ENCODE measurements around the gene NUTM2G.
"Not testable (repeated sequence)": the region's sequence is repeated elsewhere in the genome, so short reads cannot be mapped to it uniquely, and the experiment has no call there.

Gene NUTM2G

GRCh38 chr9:96920803-96921202, 7.8 kb upstream of the NUTM2G start:
- H2BK5ac ChIP-seq (ENCODE audit: low read length); H3K9ac ChIP-seq (ENCODE audit: low read depth, low read length, poor library complexity); H2BK15ac ChIP-seq (ENCODE audit: low read length); H4K8ac ChIP-seq (ENCODE audit: low read depth, low read length); H3K4me1 ChIP-seq (ENCODE audit: control insufficient read depth in 2 of 2, insufficient read depth in 1 of 2, low read depth in 1 of 2, low read length in 2 of 2); H3K9me3 ChIP-seq (replicated peaks in 1 of 2; ENCODE audit: control insufficient read depth in 2 of 2, insufficient read depth in 1 of 2, low read depth in 1 of 2, low read length in 2 of 2); H3K27ac ChIP-seq (replicated peaks; ENCODE audit: low read length); H3K27me3 ChIP-seq (ENCODE audit: control insufficient read depth in 3 of 3, insufficient read depth in 3 of 3, low read depth in 1 of 3, low read length in 3 of 3); H3K36me3 ChIP-seq (replicated peaks in 1 of 2; ENCODE audit: control insufficient read depth in 2 of 2, insufficient read depth in 2 of 2, low read length in 2 of 2); H2AFZ ChIP-seq (ENCODE audit: low read length); H3K23ac ChIP-seq (ENCODE audit: low read depth, low read length, poor library complexity); H2BK120ac ChIP-seq (ENCODE audit: low read depth, low read length); H2AK5ac ChIP-seq (ENCODE audit: low read depth, low read length); H3K18ac ChIP-seq (ENCODE audit: low read length); H4K91ac ChIP-seq (ENCODE audit: low read depth, low read length, poor library complexity); H2BK12ac ChIP-seq (ENCODE audit: low read length); H3K79me1 ChIP-seq (ENCODE audit: low read depth, low read length); H3K4ac ChIP-seq (ENCODE audit: low read length); H3K14ac ChIP-seq (ENCODE audit: low read length); DNase-seq (ENCODE audit: low spot score); H3K4me3 ChIP-seq (ENCODE audit: low read length in 2 of 2); H3K4me2 ChIP-seq (ENCODE audit: insufficient read depth, low read length, poor library complexity, severe bottlenecking): not testable (repeated sequence)
- no CpG with 5 or more reads among the region's 4 CpGs for WGBS, 2 donors (ENCODE audit: extremely low coverage in 2 of 2, insufficient read length in 2 of 2, insufficient replicate concordance in 1 of 2)

- not testable (repeated sequence) for H3K9ac ChIP-seq (ENCODE audit: low read depth, low read length, poor library complexity); H3K4me1 ChIP-seq (ENCODE audit: control insufficient read depth in 2 of 2, insufficient read depth in 1 of 2, low read depth in 1 of 2, low read length in 2 of 2); H3K9me3 ChIP-seq (replicated peaks in 1 of 2; ENCODE audit: control insufficient read depth in 2 of 2, insufficient read depth in 1 of 2, low read depth in 1 of 2, low read length in 2 of 2); H2BK120ac ChIP-seq (ENCODE audit: low read depth, low read length); H3K4me2 ChIP-seq (ENCODE audit: insufficient read depth, low read length, poor library complexity, severe bottlenecking); DNase-seq (ENCODE audit: low spot score); H3K27me3 ChIP-seq (ENCODE audit: control insufficient read depth in 3 of 3, insufficient read depth in 3 of 3, low read depth in 1 of 3, low read length in 3 of 3); H2BK15ac ChIP-seq (ENCODE audit: low read length); H3K79me1 ChIP-seq (ENCODE audit: low read depth, low read length); H3K36me3 ChIP-seq (replicated peaks in 1 of 2; ENCODE audit: control insufficient read depth in 2 of 2, insufficient read depth in 2 of 2, low read length in 2 of 2); H3K23ac ChIP-seq (ENCODE audit: low read depth, low read length, poor library complexity); H2AK5ac ChIP-seq (ENCODE audit: low read depth, low read length); H3K18ac ChIP-seq (ENCODE audit: low read length); H4K8ac ChIP-seq (ENCODE audit: low read depth, low read length); H4K91ac ChIP-seq (ENCODE audit: low read depth, low read length, poor library complexity); H3K4ac ChIP-seq (ENCODE audit: low read length); H3K27ac ChIP-seq (replicated peaks; ENCODE audit: low read length); H2AFZ ChIP-seq (ENCODE audit: low read length); H3K4me3 ChIP-seq (ENCODE audit: low read length in 2 of 2); H2BK5ac ChIP-seq (ENCODE audit: low read length); H3K14ac ChIP-seq (ENCODE audit: low read length); H2BK12ac ChIP-seq (ENCODE audit: low read length)
- WGBS, 2 donors (ENCODE audit: extremely low coverage in 2 of 2, insufficient read length in 2 of 2, insufficient replicate concordance in 1 of 2), result no CpG with 5 or more reads among the region's 5 CpGs
Observed at GRCh38 chr9:96925587-96925986, 3.1 kb upstream of the NUTM2G start.

- not testable (repeated sequence) for H3K23ac ChIP-seq (ENCODE audit: low read depth, low read length, poor library complexity); H3K4me3 ChIP-seq (ENCODE audit: low read length in 2 of 2); H3K4me1 ChIP-seq (ENCODE audit: control insufficient read depth in 2 of 2, insufficient read depth in 1 of 2, low read depth in 1 of 2, low read length in 2 of 2); H2AFZ ChIP-seq (ENCODE audit: low read length); H3K36me3 ChIP-seq (replicated peaks in 1 of 2; ENCODE audit: control insufficient read depth in 2 of 2, insufficient read depth in 2 of 2, low read length in 2 of 2); H3K14ac ChIP-seq (ENCODE audit: low read length); H3K4ac ChIP-seq (ENCODE audit: low read length); H4K8ac ChIP-seq (ENCODE audit: low read depth, low read length); H4K91ac ChIP-seq (ENCODE audit: low read depth, low read length, poor library complexity); H3K27me3 ChIP-seq (ENCODE audit: control insufficient read depth in 3 of 3, insufficient read depth in 3 of 3, low read depth in 1 of 3, low read length in 3 of 3); H2AK5ac ChIP-seq (ENCODE audit: low read depth, low read length); H3K79me1 ChIP-seq (ENCODE audit: low read depth, low read length); H2BK120ac ChIP-seq (ENCODE audit: low read depth, low read length); H2BK5ac ChIP-seq (ENCODE audit: low read length); H2BK15ac ChIP-seq (ENCODE audit: low read length); H3K4me2 ChIP-seq (ENCODE audit: insufficient read depth, low read length, poor library complexity, severe bottlenecking); H3K27ac ChIP-seq (replicated peaks; ENCODE audit: low read length); H3K18ac ChIP-seq (ENCODE audit: low read length); H2BK12ac ChIP-seq (ENCODE audit: low read length); H3K9me3 ChIP-seq (replicated peaks in 1 of 2; ENCODE audit: control insufficient read depth in 2 of 2, insufficient read depth in 1 of 2, low read depth in 1 of 2, low read length in 2 of 2); DNase-seq (ENCODE audit: low spot score); H3K9ac ChIP-seq (ENCODE audit: low read depth, low read length, poor library complexity)
- WGBS, 2 donors (ENCODE audit: extremely low coverage in 2 of 2, insufficient read length in 2 of 2, insufficient replicate concordance in 1 of 2), result no CpG with 5 or more reads among the region's 13 CpGs
Observed at GRCh38 chr9:96931665-96932064, 3.0 kb downstream of the NUTM2G start.

GRCh38 chr9:96934097-96934496, 5.5 kb downstream of the NUTM2G start:
- H3K14ac ChIP-seq (ENCODE audit: low read length); H3K4me1 ChIP-seq (ENCODE audit: control insufficient read depth in 2 of 2, insufficient read depth in 1 of 2, low read depth in 1 of 2, low read length in 2 of 2); H3K36me3 ChIP-seq (replicated peaks in 1 of 2; ENCODE audit: control insufficient read depth in 2 of 2, insufficient read depth in 2 of 2, low read length in 2 of 2): not testable (repeated sequence)

More at GRCh38 chr9:96934097-96934496, 5.5 kb downstream of the NUTM2G start:
- H3K4ac ChIP-seq (ENCODE audit: low read length); H3K9me3 ChIP-seq (replicated peaks in 1 of 2; ENCODE audit: control insufficient read depth in 2 of 2, insufficient read depth in 1 of 2, low read depth in 1 of 2, low read length in 2 of 2); H2AK5ac ChIP-seq (ENCODE audit: low read depth, low read length); H3K9ac ChIP-seq (ENCODE audit: low read depth, low read length, poor library complexity); H3K27ac ChIP-seq (replicated peaks; ENCODE audit: low read length); DNase-seq (ENCODE audit: low spot score); H2BK120ac ChIP-seq (ENCODE audit: low read depth, low read length); H4K91ac ChIP-seq (ENCODE audit: low read depth, low read length, poor library complexity); H2BK12ac ChIP-seq (ENCODE audit: low read length); H2BK5ac ChIP-seq (ENCODE audit: low read length); H3K79me1 ChIP-seq (ENCODE audit: low read depth, low read length); H2BK15ac ChIP-seq (ENCODE audit: low read length); H3K18ac ChIP-seq (ENCODE audit: low read length); H3K4me3 ChIP-seq (ENCODE audit: low read length in 2 of 2); H2AFZ ChIP-seq (ENCODE audit: low read length); H3K4me2 ChIP-seq (ENCODE audit: insufficient read depth, low read length, poor library complexity, severe bottlenecking); H3K27me3 ChIP-seq (ENCODE audit: control insufficient read depth in 3 of 3, insufficient read depth in 3 of 3, low read depth in 1 of 3, low read length in 3 of 3); H4K8ac ChIP-seq (ENCODE audit: low read depth, low read length); H3K23ac ChIP-seq (ENCODE audit: low read depth, low read length, poor library complexity): not testable (repeated sequence)
- no CpG with 5 or more reads among the region's 14 CpGs for WGBS, 2 donors (ENCODE audit: extremely low coverage in 2 of 2, insufficient read length in 2 of 2, insufficient replicate concordance in 1 of 2)
